ENCODE results near the gene NTRK3. TPM values are rescaled to one million over a fixed set of nuclear protein-coding genes. Genes with fewer than 3 reads are reported as not detected.

NTRK3 gene
- total and polyA plus RNA-seq, 12 donors = 1.6 to 8.5 (median 3.3) TPM

DNA sequence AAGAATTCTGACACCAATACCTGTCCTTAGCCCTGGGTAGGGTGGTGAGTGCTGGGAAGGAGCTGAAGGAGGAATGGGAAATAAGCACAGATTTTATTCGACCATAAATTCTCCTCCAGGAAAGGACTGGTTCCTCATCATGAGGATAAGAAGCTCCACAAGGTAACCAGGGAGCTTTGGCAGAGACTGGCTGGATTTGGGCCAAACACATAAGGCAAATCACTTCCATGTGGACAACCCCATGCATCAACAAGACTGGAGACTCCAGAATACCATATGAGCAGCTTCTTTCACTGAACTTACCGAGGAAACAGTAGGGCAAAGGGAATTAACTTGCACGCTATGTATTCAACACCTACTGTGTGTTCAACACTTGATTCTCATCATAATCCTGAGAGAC, 312.5 kb downstream of the NTRK3 start:
- no peaks in the 10 kb centered on the region for H3K27me3 ChIP-seq
- WGBS, 4 donors = 67 to 80% (median 79%) methylated on average over 3 of the region's 3 CpGs
- H3K4me3 ChIP-seq = no peak overlapping the region
- DNase-seq = no peak
- no peak for TF ChIP-seq POLR2A (IDR thresholded peaks at IDR 0.05)
- TF ChIP-seq, protein P1, sequence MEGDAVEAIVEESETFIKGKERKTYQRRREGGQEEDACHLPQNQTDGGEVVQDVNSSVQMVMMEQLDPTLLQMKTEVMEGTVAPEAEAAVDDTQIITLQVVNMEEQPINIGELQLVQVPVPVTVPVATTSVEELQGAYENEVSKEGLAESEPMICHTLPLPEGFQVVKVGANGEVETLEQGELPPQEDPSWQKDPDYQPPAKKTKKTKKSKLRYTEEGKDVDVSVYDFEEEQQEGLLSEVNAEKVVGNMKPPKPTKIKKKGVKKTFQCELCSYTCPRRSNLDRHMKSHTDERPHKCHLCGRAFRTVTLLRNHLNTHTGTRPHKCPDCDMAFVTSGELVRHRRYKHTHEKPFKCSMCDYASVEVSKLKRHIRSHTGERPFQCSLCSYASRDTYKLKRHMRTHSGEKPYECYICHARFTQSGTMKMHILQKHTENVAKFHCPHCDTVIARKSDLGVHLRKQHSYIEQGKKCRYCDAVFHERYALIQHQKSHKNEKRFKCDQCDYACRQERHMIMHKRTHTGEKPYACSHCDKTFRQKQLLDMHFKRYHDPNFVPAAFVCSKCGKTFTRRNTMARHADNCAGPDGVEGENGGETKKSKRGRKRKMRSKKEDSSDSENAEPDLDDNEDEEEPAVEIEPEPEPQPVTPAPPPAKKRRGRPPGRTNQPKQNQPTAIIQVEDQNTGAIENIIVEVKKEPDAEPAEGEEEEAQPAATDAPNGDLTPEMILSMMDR (IDR thresholded peaks at IDR 0.05) = no peak
- peak overlapping the region in 1 of 5 donors; percentile 72 for H3K27ac ChIP-seq
- no peaks in the 10 kb centered on the region for H3K9me3 ChIP-seq (replicated peaks in 1 of 3)
- no peaks in the 10 kb centered on the region for H3K36me3 ChIP-seq (replicated peaks in 1 of 2)
- no peaks in the 10 kb centered on the region for H3K4me1 ChIP-seq (replicated peaks in 1 of 2)
- intact Hi-C loops (cut with DNase I) = no loop called here

DNA sequence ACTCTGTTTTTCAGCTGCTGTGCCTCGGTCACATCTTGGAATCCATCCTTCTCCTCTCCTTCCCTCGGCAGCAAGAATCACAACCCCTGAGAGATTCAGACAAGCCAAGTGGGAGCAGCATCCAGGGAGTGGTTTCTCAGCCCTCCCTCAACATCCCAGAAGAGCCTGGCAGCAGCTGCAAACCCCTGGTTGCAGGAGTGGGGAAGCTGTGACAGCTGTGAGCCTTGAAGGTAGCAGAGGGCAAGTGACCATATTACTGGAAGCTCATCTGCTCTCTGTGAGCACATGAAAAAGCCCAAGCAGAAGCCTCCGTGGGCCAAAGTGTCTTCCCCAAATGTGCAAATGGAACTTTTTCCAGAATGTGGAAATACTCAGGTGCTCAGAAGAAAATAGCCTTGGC, 312.9 kb downstream of the NTRK3 start:
- TF ChIP-seq POLR2A (IDR thresholded peaks at IDR 0.05) = no peak
- TF ChIP-seq, protein P1 (IDR thresholded peaks at IDR 0.05) = no peak
- Histone ChIP-seq H3K4me1 (replicated peaks in 1 of 2) (no peaks in the 10 kb centered on the region), H3K27me3 (no peaks in the 10 kb centered on the region), H3K9me3 (replicated peaks in 1 of 3) (no peaks in the 10 kb centered on the region), H3K27ac (peak overlapping the region in 1 of 5 donors; percentile 72), H3K4me3 (no peak overlapping the region), H3K36me3 (replicated peaks in 1 of 2) (no peaks in the 10 kb centered on the region)
- DNase-seq = no peak
- intact Hi-C loops (cut with DNase I) = no loop called here
- 59 to 77% (median 66%) methylated on average over 3 of the region's 3 CpGs for WGBS, 4 donors

DNA sequence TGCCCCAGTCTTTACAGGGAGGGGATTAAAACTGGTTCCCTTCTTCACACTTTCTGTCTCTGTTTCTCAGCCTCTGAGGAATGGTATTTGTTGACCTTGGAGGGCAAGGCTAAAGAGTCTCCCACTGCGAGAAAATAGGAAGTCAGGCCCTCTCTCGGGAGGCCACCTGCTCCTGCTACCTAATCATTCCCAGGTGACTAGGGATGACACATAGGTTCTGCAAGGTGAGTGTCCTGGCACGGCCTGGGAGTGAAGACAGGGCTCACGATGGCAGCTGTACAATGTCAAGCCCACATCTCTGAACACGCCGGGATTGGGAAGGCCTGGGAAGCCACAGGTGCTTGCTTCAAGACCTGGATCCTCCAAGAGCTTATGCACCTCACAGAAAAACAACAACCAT, 314.2 kb downstream of the NTRK3 start:
- no peaks in the 10 kb centered on the region for H3K9me3 ChIP-seq (replicated peaks in 1 of 3)
- no peak overlapping the region for H3K4me3 ChIP-seq
- H3K27ac ChIP-seq = no peak overlapping the region
- no peaks in the 10 kb centered on the region for H3K36me3 ChIP-seq (replicated peaks in 1 of 2)
- 74 to 87% (median 82%) methylated on average over 6 of the region's 6 CpGs for WGBS, 4 donors
- intact Hi-C loops (cut with DNase I) = no loop called here
- TF ChIP-seq, protein P1 (IDR thresholded peaks at IDR 0.05) = no peak
- no peak for TF ChIP-seq POLR2A (IDR thresholded peaks at IDR 0.05)
- no peaks in the 10 kb centered on the region for H3K4me1 ChIP-seq (replicated peaks in 1 of 2)
- H3K27me3 ChIP-seq = no peaks in the 10 kb centered on the region
- no peak for DNase-seq

DNA sequence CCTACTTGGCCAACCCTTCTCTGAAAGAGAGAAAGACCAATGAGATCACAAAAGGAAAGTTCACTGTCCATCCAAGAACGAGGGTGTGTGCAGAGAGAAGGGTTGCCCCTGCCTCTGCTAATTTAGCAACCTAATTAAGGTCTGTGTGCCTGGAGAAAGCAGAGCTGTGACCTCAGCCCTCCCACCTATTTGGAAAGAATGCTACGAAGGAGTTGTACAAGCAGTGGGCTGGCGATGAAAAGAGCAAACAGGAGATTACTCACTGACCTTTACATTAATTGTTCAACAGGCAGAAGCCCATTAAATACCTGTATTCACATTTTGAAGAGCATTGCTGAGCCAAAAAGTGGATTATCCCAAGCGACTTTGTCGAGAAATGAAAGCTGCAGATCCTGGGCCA, 314.9 kb downstream of the NTRK3 start:
- TF ChIP-seq, protein P1 (IDR thresholded peaks at IDR 0.05) = no peak
- TF ChIP-seq POLR2A (IDR thresholded peaks at IDR 0.05) = no peak
- Histone ChIP-seq H3K9me3 (replicated peaks in 1 of 3) (no peaks in the 10 kb centered on the region), H3K4me1 (replicated peaks in 1 of 2) (no peaks in the 10 kb centered on the region), H3K27ac (no peak overlapping the region), H3K4me3 (no peak overlapping the region), H3K36me3 (replicated peaks in 1 of 2) (no peaks in the 10 kb centered on the region), H3K27me3 (no peaks in the 10 kb centered on the region)
- no peak for DNase-seq
- 79 to 84% (median 81%) methylated on average over 5 of the region's 5 CpGs for WGBS, 4 donors
- intact Hi-C loops (cut with DNase I) = no loop called here
